ENCODE results near the gene FHAD1.

FHAD1 gene

GRCh38 chr1:15397236-15397635 lies 150.2 kb downstream of the FHAD1 start:
- Histone ChIP-seq H3K27ac (ENCODE audit: low read depth, low read length) (no peak overlapping the region), H3K4me1 (ENCODE audit: control insufficient read depth, low read length) (peaks cover 26% of the 10 kb centered on the region), H3K9me3 (ENCODE audit: control insufficient read depth, insufficient read depth, low read length) (no peaks in the 10 kb centered on the region), H3K4me3 (ENCODE audit: low read length) (no peak overlapping the region), H3K36me3 (ENCODE audit: control insufficient read depth, low read length) (no peaks in the 10 kb centered on the region), H3K79me2 (ENCODE audit: control insufficient read depth, low read length) (no peaks in the 10 kb centered on the region), H3K27me3 (ENCODE audit: control insufficient read depth, low read length) (peaks cover 2% of the 10 kb centered on the region; the same call in 1 of the 2 replicates), H3K4me2 (ENCODE audit: low read length) (no peak overlapping the region), H4K20me1 (ENCODE audit: control insufficient read depth, insufficient read depth, low read depth, low read length) (no peaks in the 10 kb centered on the region), H3K9me2 (replicated peaks; ENCODE audit: control insufficient read depth, low read length) (no peaks in the 10 kb centered on the region), H3F3A (ENCODE audit: control insufficient read depth, insufficient read depth) (no peaks in the 10 kb centered on the region)
- TF ChIP-seq, protein P1, sequence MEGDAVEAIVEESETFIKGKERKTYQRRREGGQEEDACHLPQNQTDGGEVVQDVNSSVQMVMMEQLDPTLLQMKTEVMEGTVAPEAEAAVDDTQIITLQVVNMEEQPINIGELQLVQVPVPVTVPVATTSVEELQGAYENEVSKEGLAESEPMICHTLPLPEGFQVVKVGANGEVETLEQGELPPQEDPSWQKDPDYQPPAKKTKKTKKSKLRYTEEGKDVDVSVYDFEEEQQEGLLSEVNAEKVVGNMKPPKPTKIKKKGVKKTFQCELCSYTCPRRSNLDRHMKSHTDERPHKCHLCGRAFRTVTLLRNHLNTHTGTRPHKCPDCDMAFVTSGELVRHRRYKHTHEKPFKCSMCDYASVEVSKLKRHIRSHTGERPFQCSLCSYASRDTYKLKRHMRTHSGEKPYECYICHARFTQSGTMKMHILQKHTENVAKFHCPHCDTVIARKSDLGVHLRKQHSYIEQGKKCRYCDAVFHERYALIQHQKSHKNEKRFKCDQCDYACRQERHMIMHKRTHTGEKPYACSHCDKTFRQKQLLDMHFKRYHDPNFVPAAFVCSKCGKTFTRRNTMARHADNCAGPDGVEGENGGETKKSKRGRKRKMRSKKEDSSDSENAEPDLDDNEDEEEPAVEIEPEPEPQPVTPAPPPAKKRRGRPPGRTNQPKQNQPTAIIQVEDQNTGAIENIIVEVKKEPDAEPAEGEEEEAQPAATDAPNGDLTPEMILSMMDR (IDR thresholded peaks at IDR 0.05; ENCODE audit: low read depth, low read length, poor library complexity, severe bottlenecking) = no peak
- no peak for TF ChIP-seq EZH2phosphoT487 (IDR thresholded peaks at IDR 0.05; ENCODE audit: borderline replicate concordance, low read length)

DNA sequence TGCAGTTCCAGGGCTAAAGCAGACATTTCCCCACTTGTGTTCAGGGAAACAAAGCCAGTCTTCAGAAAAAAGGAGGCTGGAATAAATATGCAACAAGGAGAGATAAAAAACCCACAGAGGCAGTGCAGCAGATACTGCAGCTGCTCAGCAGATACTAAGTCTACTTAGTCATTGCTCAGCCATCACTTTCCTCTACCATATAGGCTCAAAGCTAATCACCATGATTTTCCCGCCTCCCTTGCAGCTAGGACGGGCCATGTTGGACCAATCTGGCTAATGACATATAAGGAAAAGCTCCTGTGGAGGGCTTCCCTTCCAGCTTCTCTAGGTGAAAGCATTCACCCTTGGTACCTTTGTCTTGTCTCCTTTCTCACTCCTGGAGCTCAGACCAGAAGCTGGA lies 152.7 kb downstream of the FHAD1 start:
- Histone ChIP-seq H3K4me1 (ENCODE audit: control insufficient read depth, low read length) (peaks cover 36% of the 10 kb centered on the region), H3K4me3 (ENCODE audit: low read length) (no peak overlapping the region)

GRCh38 chr1:15400627-15401026 lies 153.6 kb downstream of the FHAD1 start:
- Histone ChIP-seq H3K4me3 (ENCODE audit: low read length) (no peak overlapping the region), H3K27me3 (ENCODE audit: control insufficient read depth, low read length) (no peaks in the 10 kb centered on the region), H3K79me2 (ENCODE audit: control insufficient read depth, low read length) (no peaks in the 10 kb centered on the region), H3K4me2 (ENCODE audit: low read length) (no peak overlapping the region), H3K4me1 (ENCODE audit: control insufficient read depth, low read length) (peaks cover 36% of the 10 kb centered on the region), H3K27ac (ENCODE audit: low read depth, low read length) (no peak overlapping the region), H4K20me1 (ENCODE audit: control insufficient read depth, insufficient read depth, low read depth, low read length) (no peaks in the 10 kb centered on the region), H3F3A (ENCODE audit: control insufficient read depth, insufficient read depth) (no peaks in the 10 kb centered on the region), H3K36me3 (ENCODE audit: control insufficient read depth, low read length) (no peaks in the 10 kb centered on the region), H3K9me3 (ENCODE audit: control insufficient read depth, insufficient read depth, low read length) (no peaks in the 10 kb centered on the region), H3K9me2 (replicated peaks; ENCODE audit: control insufficient read depth, low read length) (no peaks in the 10 kb centered on the region)
- TF ChIP-seq, protein P1 (IDR thresholded peaks at IDR 0.05; ENCODE audit: low read depth, low read length, poor library complexity, severe bottlenecking) = no peak
- TF ChIP-seq EZH2phosphoT487 (IDR thresholded peaks at IDR 0.05; ENCODE audit: borderline replicate concordance, low read length) = no peak

More for the DNA sequence above, 152.7 kb downstream of the FHAD1 start:
- Histone ChIP-seq H3K9me3 (ENCODE audit: control insufficient read depth, insufficient read depth, low read length) (no peaks in the 10 kb centered on the region), H3K27ac (ENCODE audit: low read depth, low read length) (no peak overlapping the region), H3K27me3 (ENCODE audit: control insufficient read depth, low read length) (no peaks in the 10 kb centered on the region), H3K4me2 (ENCODE audit: low read length) (no peak overlapping the region), H3K79me2 (ENCODE audit: control insufficient read depth, low read length) (no peaks in the 10 kb centered on the region), H3K36me3 (ENCODE audit: control insufficient read depth, low read length) (no peaks in the 10 kb centered on the region), H3F3A (ENCODE audit: control insufficient read depth, insufficient read depth) (no peaks in the 10 kb centered on the region), H4K20me1 (ENCODE audit: control insufficient read depth, insufficient read depth, low read depth, low read length) (no peaks in the 10 kb centered on the region), H3K9me2 (replicated peaks; ENCODE audit: control insufficient read depth, low read length) (no peaks in the 10 kb centered on the region)
- TF ChIP-seq EZH2phosphoT487 (IDR thresholded peaks at IDR 0.05; ENCODE audit: borderline replicate concordance, low read length) = no peak
- TF ChIP-seq, protein P1 (IDR thresholded peaks at IDR 0.05; ENCODE audit: low read depth, low read length, poor library complexity, severe bottlenecking) = no peak
